Kidney (tissue), 14 donors: ENCODE data around the gene IL1RAPL2. TPM values are rescaled to one million over a fixed set of nuclear protein-coding genes. Genes with fewer than 3 reads are reported as not detected.

Experiments
- DNase-seq, 5 donors: peaks; one replicate each; pipeline ENCODE4 v3.0.0-alpha.2; 2013 to 2020
- FAIRE-seq: peaks from 2 replicates; lab custom pipeline; 2012; peaks lifted over from hg19 to GRCh38; lab: Jason Lieb, UNC
- H3K27ac ChIP-seq, 2 donors: one replicate each; pipeline ENCODE4 v1.7.0; 2013; ENCODE audit warnings: low read depth in 2 of 2, low read length in 2 of 2, inconsistent platforms in 1 of 2
- H3K27me3 ChIP-seq: one replicate; pipeline ENCODE4 v1.7.1; 2013; ENCODE audit warnings: low read length, inconsistent platforms; ENCODE audit not compliant: control insufficient read depth, insufficient read depth
- H3K36me3 ChIP-seq, 3 donors: one replicate each; pipeline versions ENCODE4 v1.7.0 to v1.7.1; 2013; ENCODE audit warnings: low read length in 3 of 3, control low read depth in 1 of 3, inconsistent platforms in 1 of 3; ENCODE audit not compliant: insufficient read depth in 3 of 3, control insufficient read depth in 2 of 3
- H3K4me1 ChIP-seq, 3 donors: one replicate each; pipeline versions ENCODE4 v1.7.0 to v1.7.1; 2013; ENCODE audit warnings: low read length in 3 of 3, inconsistent platforms in 1 of 3, low read depth in 1 of 3; ENCODE audit not compliant: control insufficient read depth in 2 of 3, insufficient read depth in 2 of 3
- H3K4me3 ChIP-seq, 3 donors: one replicate each; pipeline versions ENCODE4 v1.7.0 to v1.8.1; 2013; ENCODE audit warnings: low read length in 3 of 3, control low read depth in 1 of 3, inconsistent platforms in 1 of 3
- H3K9ac ChIP-seq, 3 donors: one replicate each; pipeline versions ENCODE4 v1.7.0 to v1.7.1; 2013; ENCODE audit warnings: low read length in 3 of 3, control low read depth in 1 of 3, inconsistent platforms in 1 of 3
- H3K9me3 ChIP-seq, 3 donors: one replicate each; pipeline versions ENCODE4 v1.7.0 to v1.7.1; 2013; ENCODE audit warnings: low read length in 3 of 3, control low read depth in 1 of 3, inconsistent platforms in 1 of 3; ENCODE audit not compliant: control insufficient read depth in 2 of 3, insufficient read depth in 1 of 3
- CTCF ChIP-seq: IDR thresholded peaks from 3 replicates; pipeline ENCODE4 v1.5.1; 2012; ENCODE audit warnings: mild to moderate bottlenecking, moderate library complexity, borderline replicate concordance; ENCODE audit not compliant: insufficient read depth; ENCODE audit errors: extremely low read depth
- intact Hi-C: fragments of 100-400 bp; cut with DNase I; formaldehyde crosslinking; loops from one replicate; pipeline ENCODE4 v1.11.1; 2022
- polyA plus RNA-seq: library from polyadenylated mRNA; stranded (reverse); fragments of 350-450 nt; fragmentation: Illumina TruSeq; extraction: RNeasy Lipid Tissue Mini Kit (QIAGEN cat#74804); gene quantifications from one replicate; pipeline ENCODE4 v1.2.3, GENCODE V29; 2014; ENCODE audit warnings: low read depth, low replicate concordance; ENCODE audit not compliant: insufficient read depth
- total RNA-seq: library from RNA; stranded (reverse); fragmentation: NEBNext Ultra II Directional; extraction: Animal tissue kit (Norgen Biotek cat#: 25700); gene quantifications from one replicate; pipeline ENCODE4 v1.2.1, GENCODE V29; 2021
- donor health status: control.
- donor health status: control.
- donor health status: control.
- donor health status: control.
- donor health status: control.
- donor health status: DM: yes; HTN: yes; CAD: no.
- donor health status: Normal renal cell carcinoma (clear cell type).

The IL1RAPL2 gene
- total and polyA plus RNA-seq, 2 donors from 2014 or later = 0.13 to 0.25 TPM

GRCh38 chrX:105277132-105277531 is 711.1 kb downstream of the IL1RAPL2 start:
- H3K27ac ChIP-seq = no peak overlapping the region

GRCh38 chrX:105282077-105282476 is 716.1 kb downstream of the IL1RAPL2 start:
- Histone ChIP-seq H3K9me3 (no peaks in the 10 kb centered on the region), H3K4me3 (no peak overlapping the region), H3K9ac (no peak overlapping the region), H3K36me3 (no peaks in the 10 kb centered on the region), H3K27me3 (no peaks in the 10 kb centered on the region), H3K27ac (no peak overlapping the region), H3K4me1 (no peaks in the 10 kb centered on the region)
- no peak for DNase-seq
- FAIRE-seq = no peak
- intact Hi-C loops = no loop called here
- no peak for TF ChIP-seq CTCF

More at GRCh38 chrX:105277132-105277531, 711.1 kb downstream of the IL1RAPL2 start:
- no peak overlapping the region for H3K9ac ChIP-seq
- DNase-seq (no peak), FAIRE-seq (no peak)
- H3K9me3 ChIP-seq = no peaks in the 10 kb centered on the region
- no peak overlapping the region for H3K4me3 ChIP-seq
- no peaks in the 10 kb centered on the region for H3K36me3 ChIP-seq
- intact Hi-C loops = no loop called here
- TF ChIP-seq CTCF = no peak
- no peaks in the 10 kb centered on the region for H3K4me1 ChIP-seq
- H3K27me3 ChIP-seq = no peaks in the 10 kb centered on the region

GRCh38 chrX:105297041-105297440 is 731.0 kb downstream of the IL1RAPL2 start:
- no peak for FAIRE-seq
- intact Hi-C loops = no loop called here
- Histone ChIP-seq H3K27ac (no peak overlapping the region), H3K9ac (no peak overlapping the region), H3K4me3 (no peak overlapping the region), H3K4me1 (no peaks in the 10 kb centered on the region), H3K36me3 (no peaks in the 10 kb centered on the region), H3K27me3 (no peaks in the 10 kb centered on the region), H3K9me3 (no peaks in the 10 kb centered on the region)
- no peak for TF ChIP-seq CTCF
- DNase-seq = no peak

- intact Hi-C loops = no loop called here
- FAIRE-seq (no peak), DNase-seq (no peak)
- H3K4me1 ChIP-seq = no peaks in the 10 kb centered on the region
- H3K9ac ChIP-seq = no peak overlapping the region
- TF ChIP-seq CTCF = no peak
- H3K4me3 ChIP-seq = no peak overlapping the region
- no peak overlapping the region for H3K27ac ChIP-seq
- H3K27me3 ChIP-seq = no peaks in the 10 kb centered on the region
- no peaks in the 10 kb centered on the region for H3K36me3 ChIP-seq
- no peaks in the 10 kb centered on the region for H3K9me3 ChIP-seq
Observed at GRCh38 chrX:105299286-105299685, 733.3 kb downstream of the IL1RAPL2 start.
